ENCODE data around the gene CFAP221.

GRCh38 chr2:119590873-119591272 lies 46.6 kb downstream of the CFAP221 start:
- TF ChIP-seq TAF1 (IDR thresholded peaks at IDR 0.05; ENCODE audit: low read depth, low read length) = no peak
- no peak for TF ChIP-seq POLR2AphosphoS5 (IDR thresholded peaks at IDR 0.05; ENCODE audit: low read depth, low read length)
